Bone marrow (tissue), 2 donors: ENCODE data around the gene RNPEPL1.
"Not testable (repeated sequence)": the region's sequence is repeated elsewhere in the genome, so short reads cannot be mapped to it uniquely, and the experiment has no call there.

Experiments used
- DNase-seq, 2 donors: peaks; one replicate each; lab custom pipeline; 2025; lab: John Stamatoyannopoulos, UW

The RNPEPL1 gene

GRCh38 chr2:240567872-240568677 is at the start of gene RNPEPL1:
TSS of gene RNPEPL1 (plus strand) at chr2:240568484. CDS start at chr2:240568587, 103 bp downstream.
- DNase-seq = peak in 1 of 2 donors; percentile 40

- DNase-seq = no peak
These were observed 49.3 kb upstream of the RNPEPL1 start for GRCh38 chr2:240518981-240519380.

DNA sequence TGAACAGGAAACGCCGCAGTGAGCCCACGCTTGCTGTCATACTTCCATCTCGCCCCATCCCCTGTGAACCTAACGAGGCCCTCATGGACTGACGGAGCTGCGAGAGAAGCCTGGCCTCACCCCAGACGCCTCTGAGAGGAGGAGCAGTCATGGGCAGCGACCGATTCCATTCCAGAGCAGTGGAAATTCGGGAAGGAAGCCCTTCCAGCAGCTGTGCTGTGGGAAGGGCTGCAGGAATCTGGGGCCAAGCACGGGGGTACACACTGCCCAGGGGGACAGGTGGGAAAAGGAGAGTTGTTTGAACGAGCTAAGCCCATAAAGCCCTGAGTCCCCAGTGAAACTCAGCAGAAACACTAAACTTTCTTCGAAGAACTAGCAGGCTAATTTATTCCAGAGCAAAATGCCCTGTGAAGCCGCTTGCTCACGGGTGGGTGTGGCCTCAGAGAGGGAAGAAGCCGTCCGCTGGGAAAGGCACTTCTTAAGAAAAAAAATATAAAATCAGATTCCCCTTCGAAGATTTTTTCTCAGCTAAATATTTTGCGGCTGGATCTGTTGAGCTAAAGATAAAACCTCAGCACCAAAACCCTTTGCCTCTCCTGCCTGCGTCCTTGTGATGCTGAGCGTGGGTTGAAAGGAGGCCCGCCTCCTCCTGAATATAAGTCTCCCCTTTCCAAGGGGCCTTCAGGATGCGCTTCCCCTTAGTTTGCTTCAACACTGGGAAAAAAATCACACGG is 48.7 kb upstream of the RNPEPL1 start:
- DNase-seq = no peak

DNA sequence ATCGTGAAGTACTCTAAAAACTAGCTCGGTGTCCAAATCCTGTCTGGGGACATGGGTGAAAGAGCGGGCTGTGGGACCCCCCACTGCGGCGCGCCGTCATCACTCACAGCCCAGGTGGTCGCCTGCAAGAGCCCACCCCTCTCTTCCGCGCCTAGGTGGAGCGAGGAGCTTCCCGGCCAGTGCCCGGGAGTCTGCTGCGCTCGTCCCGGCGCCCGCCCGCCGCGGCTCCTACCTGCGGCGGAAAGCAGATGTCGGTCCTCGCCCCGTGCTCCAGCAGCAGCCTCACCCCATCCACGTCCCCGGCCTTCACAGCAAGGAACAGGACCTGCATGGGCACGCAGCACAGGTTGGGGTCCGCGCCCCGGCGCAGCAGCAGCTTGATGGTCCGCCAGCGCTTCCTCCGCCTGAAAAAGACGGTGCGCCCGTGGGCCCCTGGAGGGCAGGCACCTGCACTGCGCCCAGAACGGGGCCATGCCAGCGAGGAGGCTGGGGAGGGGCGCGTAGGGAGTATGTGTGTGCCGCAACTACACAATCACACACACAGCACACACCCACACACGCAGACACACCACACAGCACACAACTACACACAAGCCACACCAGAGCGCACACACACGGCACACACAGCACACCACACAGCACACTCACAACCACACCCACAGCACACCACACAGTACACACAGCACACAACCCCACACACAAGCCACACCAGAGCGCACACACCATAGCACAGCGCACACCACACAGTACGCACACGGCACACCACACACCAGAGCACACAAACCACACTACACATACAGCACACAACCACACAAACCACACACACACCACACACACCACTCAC is 47.9 kb upstream of the RNPEPL1 start:
- no peak for DNase-seq

DNA sequence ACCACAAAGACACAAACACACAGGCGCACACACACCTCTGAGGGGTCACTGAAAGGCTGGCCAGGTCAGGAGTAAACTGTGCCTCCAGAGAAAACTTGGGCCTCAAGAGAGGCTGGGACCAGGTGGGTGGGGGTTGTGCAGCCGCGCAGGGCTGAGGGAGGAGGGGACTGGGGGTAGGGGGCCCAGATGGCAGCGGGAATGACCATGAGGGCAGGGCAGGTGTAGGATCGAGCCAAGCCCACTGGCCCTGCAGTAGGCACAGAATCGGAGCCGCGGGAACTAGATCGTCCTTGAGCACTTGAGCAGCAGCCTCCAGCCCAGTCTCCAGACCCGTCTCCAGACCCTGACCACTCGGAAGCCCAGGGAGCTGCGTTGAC is 47.3 kb upstream of the RNPEPL1 start:
- no peak for DNase-seq

- not testable (repeated sequence) for DNase-seq
These were observed 46.4 kb upstream of the RNPEPL1 start for GRCh38 chr2:240521885-240522284.

DNA sequence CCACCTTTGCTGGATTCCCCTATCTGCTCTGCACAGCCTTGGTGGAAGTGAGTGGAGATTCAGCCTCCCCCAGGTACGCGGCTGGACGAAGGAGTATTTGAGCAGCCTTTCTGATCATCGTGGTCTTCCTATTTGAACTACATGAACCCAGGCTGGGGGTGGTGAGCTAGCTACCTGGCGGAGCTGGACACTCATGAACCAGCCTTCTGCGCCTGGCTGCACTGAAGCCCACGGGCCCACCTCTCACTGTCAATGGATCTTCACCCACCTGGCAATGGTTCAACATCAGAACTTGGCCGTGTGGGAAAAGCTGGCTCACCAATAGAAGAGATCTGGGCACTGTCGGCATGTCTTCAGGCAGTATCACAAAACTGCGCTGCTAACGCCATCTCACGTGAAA is 45.9 kb upstream of the RNPEPL1 start:
- DNase-seq = no peak

DNA sequence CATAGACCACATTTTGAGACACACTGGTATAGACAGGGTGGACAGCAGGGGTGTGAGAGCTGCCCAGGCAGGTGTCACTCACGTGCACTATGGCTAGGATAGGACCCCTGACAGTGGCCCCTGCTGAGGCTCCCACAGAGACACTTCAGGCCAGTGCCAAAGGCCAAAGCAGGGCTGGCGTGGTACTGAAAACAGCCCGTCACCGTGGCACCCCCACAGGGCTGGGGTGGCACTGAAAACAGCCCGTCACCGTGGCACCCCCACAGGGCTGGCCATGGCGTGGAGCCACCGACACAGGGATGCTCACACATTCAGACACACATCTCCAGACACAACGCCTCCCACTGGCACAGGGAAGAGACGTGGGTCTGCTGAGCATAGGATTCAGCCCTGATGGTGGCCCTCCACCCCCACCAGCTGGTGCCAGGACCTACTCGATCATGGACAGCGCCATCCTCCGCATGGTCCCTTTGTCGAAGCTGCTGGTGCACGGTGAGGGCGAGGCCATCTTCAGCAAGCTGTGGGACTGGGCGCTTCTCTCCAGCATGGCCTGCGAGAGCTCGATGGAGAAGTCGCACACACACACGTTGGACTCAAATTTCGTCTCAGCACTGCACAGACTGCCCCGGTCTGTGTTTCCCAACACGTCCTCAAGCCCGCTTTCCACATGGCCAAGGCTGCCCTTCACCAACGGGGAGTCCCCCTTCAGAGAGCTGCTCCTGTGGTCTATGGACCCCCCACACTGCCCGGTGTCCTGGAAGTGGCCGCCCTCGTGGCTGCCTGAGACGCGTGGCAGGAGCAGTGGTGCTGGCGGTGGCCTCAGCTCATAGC is 44.6 kb upstream of the RNPEPL1 start:
- DNase-seq = no peak

DNA sequence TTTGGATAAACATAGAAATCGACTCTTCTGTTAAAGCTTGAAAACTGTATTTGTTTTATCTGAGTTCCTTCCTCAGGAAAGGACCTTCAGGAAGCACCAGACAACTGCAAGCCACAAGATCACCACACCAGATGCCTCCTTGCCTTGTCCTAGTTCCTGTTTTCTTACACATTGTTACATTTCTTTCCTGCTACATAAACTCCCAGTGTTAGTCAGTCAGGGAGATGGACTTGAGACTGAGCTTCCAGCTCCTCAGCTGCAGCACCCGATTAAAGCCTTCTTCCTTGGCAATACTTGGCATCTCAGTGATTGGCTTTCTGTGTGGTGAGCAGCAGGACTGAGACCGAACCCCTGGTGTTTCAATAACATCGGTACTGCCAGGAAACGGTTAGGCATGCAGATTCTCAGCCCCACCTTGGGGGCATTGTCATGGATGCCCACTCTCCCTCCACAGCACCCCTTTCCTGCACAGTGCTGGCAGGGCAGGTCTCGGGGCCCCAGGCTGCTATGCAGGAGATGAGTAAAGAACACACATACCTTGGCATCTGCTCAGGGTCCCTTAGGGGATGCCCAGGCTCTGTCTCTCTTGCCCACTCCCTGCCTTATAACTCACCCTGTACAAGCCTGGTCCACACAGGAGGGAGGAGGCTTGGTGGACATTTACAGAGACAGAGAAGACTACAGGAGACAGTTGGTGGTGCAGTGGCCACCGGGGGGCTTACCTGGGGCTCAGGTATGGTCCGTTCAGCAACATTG is 43.1 kb upstream of the RNPEPL1 start:
- peak in 1 of 2 donors; percentile 50 for DNase-seq

DNA sequence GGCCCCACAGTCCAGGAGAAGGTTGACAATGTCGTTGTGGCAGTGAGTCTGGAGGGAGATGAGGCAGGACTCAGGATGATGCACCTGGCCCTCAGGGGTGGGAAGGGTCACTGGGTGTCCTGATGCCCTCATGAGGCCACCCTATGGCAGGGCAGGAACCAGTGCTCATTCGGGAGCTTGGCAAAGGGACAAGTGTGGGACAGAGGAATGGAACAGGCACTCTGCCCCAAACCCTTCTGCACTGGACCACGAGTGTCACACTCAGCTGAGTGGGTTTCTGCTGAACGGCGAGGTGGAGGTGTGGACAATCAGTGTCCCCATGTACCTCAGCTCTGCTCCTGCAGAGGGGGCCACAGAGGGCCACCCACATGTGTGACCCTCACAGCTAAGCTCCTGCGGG is 42.5 kb upstream of the RNPEPL1 start:
- no peak for DNase-seq

- DNase-seq = no peak
These were observed 41.8 kb upstream of the RNPEPL1 start for GRCh38 chr2:240526521-240526920.

DNA sequence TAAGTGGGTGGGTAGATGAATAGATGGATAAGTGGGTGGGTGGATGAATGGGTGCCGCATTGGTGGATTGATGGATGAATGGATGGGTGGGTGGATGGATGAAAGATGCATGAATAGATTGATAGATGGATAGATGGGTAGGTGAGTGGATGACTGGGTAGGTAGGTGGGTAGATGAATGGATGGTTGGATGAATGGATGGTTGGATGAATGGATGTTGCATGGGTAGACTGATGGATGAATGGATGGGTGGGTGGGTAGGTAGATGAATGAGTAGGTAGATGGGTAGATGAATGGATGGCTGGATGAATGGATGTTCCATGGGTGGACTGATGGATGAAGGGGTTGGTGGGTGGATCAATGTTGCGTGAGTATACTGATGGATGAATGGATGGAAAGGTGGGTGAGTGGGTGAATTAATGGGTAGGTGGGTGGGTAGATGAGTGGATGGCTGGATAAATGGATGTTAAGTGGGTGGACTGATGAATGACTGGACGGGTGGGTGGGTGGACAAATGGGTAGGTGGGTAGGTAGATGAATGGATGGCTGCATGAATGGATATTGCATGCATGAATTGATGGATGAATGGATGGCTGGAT is 41.0 kb upstream of the RNPEPL1 start:
- no peak for DNase-seq

DNA sequence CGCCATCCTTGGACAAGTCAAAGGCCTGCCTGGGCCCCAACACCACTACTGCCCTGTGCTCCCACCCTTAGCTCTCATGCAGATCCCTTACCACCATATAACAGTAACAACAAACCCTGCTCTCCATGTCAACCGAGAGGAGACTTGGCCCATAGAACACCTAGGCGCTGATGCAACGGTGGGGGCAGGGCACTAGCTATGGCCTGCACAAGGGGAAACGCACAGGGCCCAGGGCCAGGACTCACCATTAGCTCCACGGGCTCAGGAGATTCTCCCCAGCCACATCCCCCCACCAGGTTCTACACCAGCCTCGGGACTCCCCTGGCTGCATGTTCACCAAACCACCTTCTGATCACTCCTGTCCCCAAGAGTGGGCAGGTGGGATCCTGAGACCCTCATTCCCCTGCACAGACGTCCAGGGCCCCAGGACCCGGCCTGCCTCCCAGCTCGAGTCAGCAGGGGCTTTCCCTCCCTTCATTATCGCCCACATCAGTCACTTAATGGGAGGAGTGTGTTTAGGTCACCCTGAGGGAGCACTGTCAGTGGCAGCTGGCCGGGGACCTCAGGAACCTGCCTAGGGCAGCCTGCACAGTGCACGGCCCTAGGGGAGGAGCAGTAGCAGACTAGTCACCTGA is 39.8 kb upstream of the RNPEPL1 start:
- no peak for DNase-seq

DNA sequence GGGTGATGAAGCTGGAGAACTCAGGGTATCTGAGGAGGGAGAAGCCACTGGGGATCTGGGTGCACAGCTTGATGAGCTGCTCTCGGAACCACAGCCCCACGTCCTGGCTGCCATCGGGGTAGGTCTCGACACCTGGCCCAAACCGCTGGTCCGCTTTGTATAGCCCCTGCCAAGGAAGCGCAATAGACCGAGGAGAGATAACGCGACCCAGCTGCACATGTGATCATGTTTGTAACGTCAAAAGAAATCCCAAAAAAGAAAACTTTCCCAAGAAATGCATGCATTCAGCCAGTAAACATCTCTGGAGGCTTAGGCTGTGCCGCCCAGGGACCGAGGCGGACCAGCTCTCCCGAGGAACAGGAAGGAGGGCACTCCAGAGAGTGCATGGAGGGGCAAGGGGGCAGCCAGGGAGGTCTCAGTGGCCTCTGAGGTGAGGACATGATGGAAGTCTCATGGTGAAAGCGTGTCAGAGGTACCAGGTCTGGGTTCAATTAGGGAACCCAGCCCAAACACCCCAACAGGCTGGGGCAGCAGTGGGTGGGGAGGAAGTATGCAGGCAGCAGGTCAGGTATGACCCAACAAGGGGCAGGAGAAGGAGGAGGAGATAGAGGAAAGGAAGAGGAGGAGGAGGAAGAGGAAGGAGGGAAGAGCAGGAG is 38.8 kb upstream of the RNPEPL1 start:
- no peak for DNase-seq

- DNase-seq = no peak
These were observed 38.1 kb upstream of the RNPEPL1 start for GRCh38 chr2:240530181-240530580.

- no peak for DNase-seq
These were observed 37.2 kb upstream of the RNPEPL1 start for GRCh38 chr2:240531038-240531437.

GRCh38 chr2:240532031-240532775 is 36.1 kb upstream of the RNPEPL1 start:
- DNase-seq = no peak

DNA sequence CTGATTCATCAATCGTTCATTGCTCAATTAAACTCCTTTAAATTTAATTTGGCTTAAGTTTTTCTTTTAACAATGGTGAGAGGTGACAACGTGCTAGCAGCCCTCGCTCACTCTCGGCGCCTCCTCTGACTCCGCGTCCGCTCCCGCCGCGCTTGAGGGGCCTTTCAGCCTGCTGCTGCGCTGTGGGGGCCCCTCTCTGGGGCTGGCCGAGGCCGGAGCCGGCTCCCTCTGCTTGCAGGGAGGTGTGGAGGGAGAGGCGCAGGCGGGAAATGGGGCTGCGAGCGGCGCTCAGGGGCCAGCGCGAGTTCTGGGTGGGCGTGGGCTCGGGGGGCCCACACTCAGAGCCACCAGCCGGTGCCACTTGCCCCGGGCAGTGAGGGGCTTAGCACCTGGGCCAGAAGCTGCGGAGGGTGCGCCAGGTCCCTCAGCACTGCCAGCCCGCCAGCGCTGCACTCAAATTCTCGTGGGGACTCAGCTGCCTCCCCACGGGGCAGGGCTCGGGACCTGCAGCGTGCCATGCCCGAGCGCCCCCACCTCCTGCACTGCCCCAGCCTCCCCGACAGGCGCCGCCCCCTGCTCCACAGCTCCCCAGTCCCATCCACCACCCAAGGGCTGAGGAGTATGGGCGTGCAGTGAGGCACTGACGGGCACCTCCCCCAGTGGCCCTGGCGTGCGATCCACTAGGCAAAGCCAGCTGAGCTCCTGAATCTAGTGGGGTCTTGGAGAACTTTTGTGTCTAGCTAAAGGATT is 30.1 kb upstream of the RNPEPL1 start:
- DNase-seq = no peak
